B cell (primary cell): ENCODE results near the gene THEMIS. TPM values are rescaled to one million over a fixed set of nuclear protein-coding genes. Genes with fewer than 3 reads are reported as not detected.

Experiments used
- ATAC-seq: fragments of 200-7000 bp; cut with Tn5 transposase; one replicate; pipeline ENCODE4 v1.10.0; 2021; ENCODE audit warnings: low read depth, mild to moderate bottlenecking, moderate number of reproducible peaks, moderate library complexity
- CTCF ChIA-PET: fragments of 350-600 bp; sonication (Branson Sonifier 250); formaldehyde crosslinking; loops from one replicate; lab custom pipeline; 2021; ENCODE audit warnings: antibody characterized with exemption, inconsistent platforms; lab: Charles Lee
- POLR2A ChIA-PET: fragments of 350-600 bp; sonication (Branson Sonifier 250); formaldehyde crosslinking; loops from one replicate; lab custom pipeline; 2021; ENCODE audit warnings: antibody characterized with exemption; lab: Charles Lee
- DNase-seq: peaks from one replicate; pipeline ENCODE4 v3.0.0; 2013
- H2AFZ ChIP-seq: 2 replicates; pipeline ENCODE4 v1.6.1; 2012; ENCODE audit warnings: mild to moderate bottlenecking, low read depth, low read length; ENCODE audit not compliant: insufficient read depth, poor library complexity, severe bottlenecking
- H3K27ac ChIP-seq, 2 donors: 1 replicate in 1 of 2; 2 replicates in 1 of 2; pipeline ENCODE4 v1.5.1; 2012 to 2013; ENCODE audit warnings: low read length in 2 of 2, mild to moderate bottlenecking in 2 of 2, moderate library complexity in 1 of 2
- H3K27me3 ChIP-seq, 4 experiments: fragments of 200-600 bp in 1 of 4; sonication (generic) in 1 of 4; replicated peaks in 1 of 4; 1 replicate in 2 of 4; 2 replicates in 2 of 4; pipeline versions ENCODE4 v1.6.1 to v1.7.0; 2013 to 2016; ENCODE audit warnings: low read length in 3 of 4, mild to moderate bottlenecking in 2 of 4, mixed read lengths in 1 of 4, moderate library complexity in 1 of 4; ENCODE audit not compliant: insufficient read depth in 4 of 4, control insufficient read depth in 3 of 4; ENCODE audit errors: control extremely low read depth in 1 of 4
- H3K36me3 ChIP-seq, 2 experiments: replicated peaks in 1 of 2; 1 replicate in 1 of 2; 2 replicates in 1 of 2; pipeline versions ENCODE4 v1.6.1 to v1.7.1; 2013; ENCODE audit warnings: low read length in 1 of 2; ENCODE audit not compliant: insufficient read depth in 2 of 2, control insufficient read depth in 1 of 2; ENCODE audit errors: control extremely low read depth in 1 of 2, extremely low read depth in 1 of 2
- H3K4me1 ChIP-seq, 2 donors: fragments of 200-600 bp in 1 of 2; sonication (generic) in 1 of 2; 1 replicate in 1 of 2; 2 replicates in 1 of 2; pipeline versions ENCODE4 v1.5.1 to v1.6.1; 2013 to 2017; ENCODE audit warnings: low read length in 2 of 2; ENCODE audit not compliant: control insufficient read depth in 2 of 2, insufficient read depth in 2 of 2
- H3K4me2 ChIP-seq: replicated peaks from 2 replicates; pipeline ENCODE3; 2012; ENCODE audit warnings: mild to moderate bottlenecking, low read depth, low read length; ENCODE audit not compliant: poor library complexity, severe bottlenecking
- H3K4me3 ChIP-seq, 5 experiments: fragments of 200-600 bp in 1 of 5; sonication (generic) in 1 of 5; 1 replicate in 3 of 5; 2 replicates in 2 of 5; pipeline versions ENCODE4 v1.5.1 to v1.7.0; 2011 to 2016; ENCODE audit warnings: low read length in 4 of 5, mild to moderate bottlenecking in 4 of 5, low read depth in 2 of 5, control low read depth in 1 of 5, moderate library complexity in 1 of 5; ENCODE audit not compliant: insufficient read depth in 1 of 5; ENCODE audit errors: control extremely low read depth in 1 of 5, extremely low read depth in 1 of 5
- H3K79me2 ChIP-seq: fragments of 200-600 bp; sonication (generic); one replicate; pipeline ENCODE4 v1.6.0; 2016; ENCODE audit warnings: low read length; ENCODE audit not compliant: control insufficient read depth, insufficient read depth
- H3K9ac ChIP-seq: fragments of 200-600 bp; sonication (generic); 2 replicates; pipeline ENCODE4 v1.6.1; 2017; ENCODE audit warnings: mild to moderate bottlenecking, low read length, moderate library complexity
- H3K9me3 ChIP-seq, 3 donors: one replicate each; pipeline versions ENCODE4 v1.6.1 to v1.7.1; 2013; ENCODE audit warnings: low read length in 2 of 3; ENCODE audit not compliant: control insufficient read depth in 2 of 3, insufficient read depth in 1 of 3; ENCODE audit errors: control extremely low read depth in 1 of 3
- H4K20me1 ChIP-seq: 2 replicates; pipeline ENCODE4 v1.6.0; 2012; ENCODE audit warnings: mild to moderate bottlenecking, low read length; ENCODE audit not compliant: insufficient read depth, control insufficient read depth, poor library complexity, severe bottlenecking
- H3K27ac Mint-ChIP-seq: one replicate; pipeline ENCODE4 v1.8.0; 2021; ENCODE audit warnings: mixed read lengths
- H3K27me3 Mint-ChIP-seq: one replicate; pipeline ENCODE4 v1.8.0; 2021; ENCODE audit warnings: mixed read lengths
- H3K4me1 Mint-ChIP-seq: one replicate; pipeline ENCODE4 v1.8.0; 2021; ENCODE audit warnings: mixed read lengths
- H3K4me3 Mint-ChIP-seq: one replicate; pipeline ENCODE4 v1.8.0; 2021; ENCODE audit warnings: mixed read lengths
- H3K9me3 Mint-ChIP-seq: one replicate; pipeline ENCODE4 v1.8.0; 2022; ENCODE audit warnings: mixed read lengths; ENCODE audit not compliant: insufficient read depth
- CTCF ChIP-seq: fragments of 200-600 bp; IDR thresholded peaks from one replicate; pipeline ENCODE4 v1.8.0; 2022; ENCODE audit warnings: antibody characterized with exemption, mild to moderate bottlenecking
- EZH2 ChIP-seq: IDR thresholded peaks from 2 replicates; pipeline ENCODE4 v1.6.1; 2012; ENCODE audit warnings: borderline replicate concordance, low read depth, mild to moderate bottlenecking, moderate library complexity, low read length; ENCODE audit not compliant: insufficient read depth, poor library complexity, severe bottlenecking
- WGBS: methylation state at CpG from one replicate; pipeline ENCODE4 v1.1.5; 2013; ENCODE audit warnings: missing lambda C conversion rate; ENCODE audit not compliant: insufficient coverage; 5-methylcytosine and 5-hydroxymethylcytosine counted together
- intact Hi-C: fragments of 100-400 bp; cut with micrococcal nuclease; formaldehyde crosslinking; loops from one replicate; pipeline ENCODE4 v1.10.0; 2022
- polyA plus RNA-seq: library from polyadenylated mRNA; depleted of rRNA; stranded (reverse); fragments of >200 nt; gene quantifications from 2 replicates; pipeline ENCODE4 v1.2.3, GENCODE V29; 2012
- total RNA-seq, 2 donors: library from RNA; stranded (reverse); fragments of 120-200 nt in 1 of 2; gene quantifications; 1 replicate in 1 of 2; 2 replicates in 1 of 2; pipeline versions ENCODE4 v1.2.3 to v1.2.4, GENCODE V29; 2013 to 2022

The THEMIS gene
- total and polyA plus RNA-seq, 2 donors (not counting 1 experiment from before 2014, with no cell fraction given), result 0.10 to 0.30 TPM

GRCh38 chr6:127904160-127904559 lies 3.3 kb upstream of the THEMIS start:
- Histone ChIP-seq H3K4me3 (no peak overlapping the region), H3K9me3 (no peaks in the 10 kb centered on the region), H3K36me3 (no peaks in the 10 kb centered on the region), H3K79me2 (no peaks in the 10 kb centered on the region), H4K20me1 (no peaks in the 10 kb centered on the region), H3K9ac (no peak overlapping the region), H3K4me2 (no peak overlapping the region), H2AFZ (no peak overlapping the region), H3K27me3 (no peaks in the 10 kb centered on the region), H3K27ac (no peak overlapping the region), H3K4me1 (no peaks in the 10 kb centered on the region)
- intact Hi-C loops, result no loop called here
- POLR2A ChIA-PET, result no interaction called here
- Mint-ChIP-seq H3K4me3 (no peak overlapping the region), H3K9me3 (peaks cover 2% of the 10 kb centered on the region), H3K4me1 (no peaks in the 10 kb centered on the region), H3K27me3 (no peaks in the 10 kb centered on the region), H3K27ac (no peak overlapping the region)
- TF ChIP-seq CTCF (no peak), EZH2 (no peak)
- no peak for ATAC-seq
- DNase-seq, result no peak
- CTCF ChIA-PET, result no interaction called here

- no peak for DNase-seq
- H3K27ac ChIP-seq, result no peak overlapping the region
- H3K79me2 ChIP-seq, result no peaks in the 10 kb centered on the region
- no peak overlapping the region for H3K27ac Mint-ChIP-seq
- no peaks in the 10 kb centered on the region for H3K4me1 ChIP-seq
- 98% methylated on average over 7 of the region's 8 CpGs for WGBS
- no peaks in the 10 kb centered on the region for H3K9me3 ChIP-seq
- intact Hi-C loops, result no loop called here
- POLR2A ChIA-PET, result no interaction called here
- no peak overlapping the region for H2AFZ ChIP-seq
- H3K36me3 ChIP-seq, result no peaks in the 10 kb centered on the region
- H3K4me3 Mint-ChIP-seq, result no peak overlapping the region
- no peak for TF ChIP-seq EZH2
- no peak for TF ChIP-seq CTCF
- H3K27me3 Mint-ChIP-seq, result no peaks in the 10 kb centered on the region
- no peaks in the 10 kb centered on the region for H3K27me3 ChIP-seq
- no peaks in the 10 kb centered on the region for H4K20me1 ChIP-seq
- ATAC-seq, result no peak
- CTCF ChIA-PET, result no interaction called here
- H3K9ac ChIP-seq, result no peak overlapping the region
- peaks cover 2% of the 10 kb centered on the region for H3K9me3 Mint-ChIP-seq
- no peak overlapping the region for H3K4me3 ChIP-seq
- H3K4me1 Mint-ChIP-seq, result no peaks in the 10 kb centered on the region
- H3K4me2 ChIP-seq, result no peak overlapping the region
Measured at GRCh38 chr6:127902933-127903332, 2.1 kb upstream of the THEMIS start.
